ENCODE results near the gene USP7. TPM values are rescaled to one million over a fixed set of nuclear protein-coding genes. Genes with fewer than 3 reads are reported as not detected.

USP7 gene
- 92.0 TPM for total RNA-seq
- polyA plus RNA-seq (ENCODE audit: insufficient read depth, low read depth, low replicate concordance) = 26.7 TPM
- long read RNA-seq, donor 1, full-length matches to known transcripts = 1 of 1 reads
- long read RNA-seq, donor 1, partial matches to known transcripts = 0 of 1 reads
- long read RNA-seq, donor 1, other reads (novel, unspliced or antisense) = 0 of 1 reads
- long read RNA-seq, donor 2, full-length matches to known transcripts = 2 of 2 reads
- long read RNA-seq, donor 2, partial matches to known transcripts = 0 of 2 reads
- long read RNA-seq, donor 2, other reads (novel, unspliced or antisense) = 0 of 2 reads
- long read RNA-seq, donor 3, full-length matches to known transcripts = 2 of 2 reads
- long read RNA-seq, donor 3, partial matches to known transcripts = 0 of 2 reads
- long read RNA-seq, donor 3, other reads (novel, unspliced or antisense) = 0 of 2 reads
- long read RNA-seq, donor 4, full-length matches to known transcripts = 1 of 1 reads
- long read RNA-seq, donor 4, partial matches to known transcripts = 0 of 1 reads
- long read RNA-seq, donor 4, other reads (novel, unspliced or antisense) = 0 of 1 reads
- long read RNA-seq, donor 5 = 0 reads
- long read RNA-seq, donor 6 = 0 reads
- long read RNA-seq, donor 7, full-length matches to known transcripts = 36 of 69 reads
- long read RNA-seq, donor 7, partial matches to known transcripts = 27 of 69 reads
- long read RNA-seq, donor 7, other reads (novel, unspliced or antisense) = 6 of 69 reads
- long read RNA-seq, donor 8 = 0 reads
- long read RNA-seq, donor 9 = 0 reads
- long read RNA-seq, donor 10, full-length matches to known transcripts = 1 of 1 reads
- long read RNA-seq, donor 10, partial matches to known transcripts = 0 of 1 reads
- long read RNA-seq, donor 10, other reads (novel, unspliced or antisense) = 0 of 1 reads

DNA sequence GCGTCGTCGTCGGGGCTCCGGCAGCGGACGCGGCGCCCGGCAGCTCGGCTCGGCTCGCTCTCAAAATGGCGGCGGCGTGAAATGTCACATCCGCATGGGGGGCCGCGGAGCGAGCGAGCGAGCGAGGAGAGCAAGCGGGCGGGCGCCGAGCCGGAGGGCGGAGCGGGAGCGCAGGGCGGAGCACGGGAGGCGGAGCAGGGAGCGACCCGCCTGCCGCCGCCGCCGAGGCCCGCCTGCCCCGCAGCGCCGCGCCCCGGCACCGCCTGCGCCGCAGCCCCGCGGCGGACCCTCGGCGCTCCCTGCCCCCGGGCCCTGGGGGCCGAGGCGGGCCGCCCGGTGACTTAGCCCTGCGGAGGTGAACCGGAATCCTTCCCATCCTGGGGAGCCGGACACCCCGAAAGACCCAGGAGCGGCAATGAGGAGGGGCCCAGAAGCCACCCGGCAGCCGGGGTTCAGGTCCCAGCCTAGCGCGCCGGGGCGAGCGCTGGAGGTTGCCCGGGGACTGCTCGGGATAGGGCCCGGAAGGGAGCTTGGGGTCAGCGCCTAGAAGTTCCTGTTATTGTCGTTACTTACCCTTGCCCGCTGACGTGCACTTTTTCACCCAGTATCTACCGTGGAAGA is at the start of gene USP7:
Gene USP7 (minus strand): TSS at position 86 of the 621 bp plus-strand sequence. CDS start 621 bp downstream, outside the sequence.
- Histone ChIP-seq H3K4me1 (ENCODE audit: control insufficient read depth in 2 of 3, insufficient read depth in 2 of 3, low read depth in 1 of 3, low read length in 3 of 3) (peaks cover 6 to 26% (median 11%) of the 10 kb centered on the region in 3 donors), H3K4me3 (ENCODE audit: low read length in 3 of 3) (peak within 1 kb of the TSS; percentile 55 to 70 (median 63)), H3K27ac (ENCODE audit: low read depth in 2 of 2, low read length in 2 of 2) (peak within 1 kb of the TSS in 1 of 2 donors; percentile 22), H3K9me3 (ENCODE audit: control insufficient read depth in 2 of 3, insufficient read depth in 1 of 3, low read length in 3 of 3) (no peaks in the 10 kb centered on the region), H3K27me3 (ENCODE audit: control insufficient read depth, insufficient read depth, low read length) (no peaks in the 10 kb centered on the region), H3K36me3 (ENCODE audit: control insufficient read depth in 2 of 3, insufficient read depth in 3 of 3, low read length in 3 of 3) (no peaks in the 10 kb centered on the region), H3K9ac (ENCODE audit: low read length in 3 of 3) (peak within 1 kb of the TSS; percentile 58 to 80 (median 65))
- intact Hi-C loops (cut with DNase I) = no loop called here
- TF ChIP-seq, protein P1, sequence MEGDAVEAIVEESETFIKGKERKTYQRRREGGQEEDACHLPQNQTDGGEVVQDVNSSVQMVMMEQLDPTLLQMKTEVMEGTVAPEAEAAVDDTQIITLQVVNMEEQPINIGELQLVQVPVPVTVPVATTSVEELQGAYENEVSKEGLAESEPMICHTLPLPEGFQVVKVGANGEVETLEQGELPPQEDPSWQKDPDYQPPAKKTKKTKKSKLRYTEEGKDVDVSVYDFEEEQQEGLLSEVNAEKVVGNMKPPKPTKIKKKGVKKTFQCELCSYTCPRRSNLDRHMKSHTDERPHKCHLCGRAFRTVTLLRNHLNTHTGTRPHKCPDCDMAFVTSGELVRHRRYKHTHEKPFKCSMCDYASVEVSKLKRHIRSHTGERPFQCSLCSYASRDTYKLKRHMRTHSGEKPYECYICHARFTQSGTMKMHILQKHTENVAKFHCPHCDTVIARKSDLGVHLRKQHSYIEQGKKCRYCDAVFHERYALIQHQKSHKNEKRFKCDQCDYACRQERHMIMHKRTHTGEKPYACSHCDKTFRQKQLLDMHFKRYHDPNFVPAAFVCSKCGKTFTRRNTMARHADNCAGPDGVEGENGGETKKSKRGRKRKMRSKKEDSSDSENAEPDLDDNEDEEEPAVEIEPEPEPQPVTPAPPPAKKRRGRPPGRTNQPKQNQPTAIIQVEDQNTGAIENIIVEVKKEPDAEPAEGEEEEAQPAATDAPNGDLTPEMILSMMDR (IDR thresholded peaks at IDR 0.05; ENCODE audit: borderline replicate concordance, extremely low read depth, insufficient read depth) = no peak
- DNase-seq (peak; percentile 92 to 98 (median 95)), FAIRE-seq (no peak)

DNA sequence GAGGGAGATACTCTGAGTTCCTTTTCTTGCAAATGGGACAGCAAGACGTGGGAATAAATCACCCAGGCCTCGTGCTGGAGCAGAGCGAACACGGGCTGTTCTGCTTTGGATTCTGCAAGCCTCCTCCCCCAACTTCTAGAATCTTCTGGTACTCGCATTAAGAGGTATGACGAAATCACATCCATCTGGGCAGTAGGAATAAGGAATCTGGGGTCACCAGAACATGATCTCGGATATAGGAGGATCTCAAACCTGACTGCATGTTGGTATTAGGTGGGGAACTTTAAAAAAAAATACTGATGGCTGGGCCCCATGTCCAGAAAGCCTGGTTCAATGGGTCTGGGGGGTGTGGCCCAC is 49.8 kb upstream of the USP7 start:
- intact Hi-C loops (cut with DNase I) = no loop called here
- Histone ChIP-seq H3K9me3 (ENCODE audit: control insufficient read depth in 2 of 3, insufficient read depth in 1 of 3, low read length in 3 of 3) (peaks cover 0 to 9% (median 4%) of the 10 kb centered on the region in 3 donors), H3K27me3 (ENCODE audit: control insufficient read depth, insufficient read depth, low read length) (no peaks in the 10 kb centered on the region), H3K36me3 (ENCODE audit: control insufficient read depth in 2 of 3, insufficient read depth in 3 of 3, low read length in 3 of 3) (no peaks in the 10 kb centered on the region), H3K4me3 (ENCODE audit: low read length in 3 of 3) (no peak overlapping the region), H3K9ac (ENCODE audit: low read length in 3 of 3) (no peak overlapping the region), H3K4me1 (ENCODE audit: control insufficient read depth in 2 of 3, insufficient read depth in 2 of 3, low read depth in 1 of 3, low read length in 3 of 3) (peaks cover 0 to 4% (median 0%) of the 10 kb centered on the region in 3 donors), H3K27ac (ENCODE audit: low read depth in 2 of 2, low read length in 2 of 2) (no peak overlapping the region)
- no peak for FAIRE-seq
- TF ChIP-seq, protein P1 (IDR thresholded peaks at IDR 0.05; ENCODE audit: borderline replicate concordance, extremely low read depth, insufficient read depth) = no peak
- DNase-seq = no peak

DNA sequence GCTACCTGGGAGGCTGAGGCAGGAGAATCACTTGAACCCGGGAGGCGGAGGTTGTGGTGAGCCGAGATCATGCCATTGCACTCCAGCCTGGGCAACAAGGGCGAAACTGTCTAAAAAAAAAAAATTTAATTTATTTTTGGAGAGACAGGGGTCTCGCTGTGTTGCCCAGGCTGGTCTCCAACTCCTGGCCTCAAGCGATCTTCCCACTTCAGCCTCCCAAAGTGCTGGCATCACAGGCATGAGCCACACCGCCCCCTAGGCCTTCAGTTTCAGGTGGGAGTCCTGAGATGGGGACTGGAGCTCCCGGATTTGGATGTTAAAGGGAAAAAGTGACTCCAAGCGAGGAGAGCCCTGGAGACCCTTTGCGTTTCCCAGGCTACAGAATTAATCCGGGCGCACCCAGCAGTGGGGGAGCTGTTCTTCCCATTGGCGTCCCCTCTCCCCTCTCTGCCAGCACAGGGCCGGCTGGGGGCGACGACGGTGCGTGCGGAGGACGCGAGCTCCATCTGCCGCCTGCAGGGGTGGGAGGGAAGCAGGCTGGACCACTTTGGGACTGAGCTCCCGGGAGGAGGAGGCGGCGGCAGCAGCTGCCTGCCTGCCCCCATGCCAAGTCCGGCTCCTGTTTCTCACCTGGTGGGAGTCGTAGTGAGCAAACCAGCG is 49.3 kb upstream of the USP7 start:
- intact Hi-C loops (cut with DNase I) = no loop called here
- TF ChIP-seq, protein P1 (IDR thresholded peaks at IDR 0.05; ENCODE audit: borderline replicate concordance, extremely low read depth, insufficient read depth) = no peak
- no peak overlapping the region for H3K27ac ChIP-seq (ENCODE audit: low read depth in 2 of 2, low read length in 2 of 2)
- H3K4me3 ChIP-seq (ENCODE audit: low read length in 3 of 3) = no peak overlapping the region
- no peaks in the 10 kb centered on the region for H3K27me3 ChIP-seq (ENCODE audit: control insufficient read depth, insufficient read depth, low read length)
- DNase-seq (peak; percentile 37 to 70 (median 47)), FAIRE-seq (no peak)
- H3K4me1 ChIP-seq (ENCODE audit: control insufficient read depth in 2 of 3, insufficient read depth in 2 of 3, low read depth in 1 of 3, low read length in 3 of 3) = peaks cover 0 to 6% (median 0%) of the 10 kb centered on the region in 3 donors
- H3K9ac ChIP-seq (ENCODE audit: low read length in 3 of 3) = no peak overlapping the region
- H3K36me3 ChIP-seq (ENCODE audit: control insufficient read depth in 2 of 3, insufficient read depth in 3 of 3, low read length in 3 of 3) = no peaks in the 10 kb centered on the region
- H3K9me3 ChIP-seq (ENCODE audit: control insufficient read depth in 2 of 3, insufficient read depth in 1 of 3, low read length in 3 of 3) = peaks cover 0 to 9% (median 4%) of the 10 kb centered on the region in 3 donors
